Germinal center (tissue), 1 donor: ENCODE results near the gene P2RY2.
"Not testable (repeated sequence)": the region's sequence is repeated elsewhere in the genome, so short reads cannot be mapped to it uniquely, and the experiment has no call there.

ENCODE experiments used
- DNase-seq: peaks from one replicate; pipeline ENCODE4 v3.0.0; 2012; ENCODE audit warnings: mixed read lengths, low spot score

P2RY2 gene

GRCh38 chr11:73228268-73229134 is 10.4 kb downstream of the P2RY2 start:
- no peak for DNase-seq

GRCh38 chr11:73229321-73229895 is 11.3 kb downstream of the P2RY2 start:
- no peak for DNase-seq

- DNase-seq = no peak
These were observed 12.1 kb downstream of the P2RY2 start for GRCh38 chr11:73229896-73230875.

GRCh38 chr11:73230931-73231330 is 12.8 kb downstream of the P2RY2 start:
- DNase-seq = no peak

GRCh38 chr11:73232487-73232886 is 14.4 kb downstream of the P2RY2 start:
- DNase-seq = not testable (repeated sequence)

- DNase-seq = no peak
These were observed 15.1 kb downstream of the P2RY2 start for GRCh38 chr11:73233211-73233610.

GRCh38 chr11:73233692-73234470 is 15.8 kb downstream of the P2RY2 start:
- DNase-seq = no peak

- no peak for DNase-seq
These were observed 16.5 kb downstream of the P2RY2 start for GRCh38 chr11:73234471-73235181.

GRCh38 chr11:73235236-73235786 is 17.2 kb downstream of the P2RY2 start:
- DNase-seq = no peak

- no peak for DNase-seq
These were observed 18.2 kb downstream of the P2RY2 start for GRCh38 chr11:73236205-73236765.

GRCh38 chr11:73236854-73237253 is 18.8 kb downstream of the P2RY2 start:
- DNase-seq = peak; percentile 51

GRCh38 chr11:73237471-73238290 is 19.6 kb downstream of the P2RY2 start:
- no peak for DNase-seq

GRCh38 chr11:73239111-73239521 is 21.0 kb downstream of the P2RY2 start:
- no peak for DNase-seq

- DNase-seq = no peak
These were observed 21.6 kb downstream of the P2RY2 start for GRCh38 chr11:73239571-73240189.

GRCh38 chr11:73240190-73240781 is 22.2 kb downstream of the P2RY2 start:
- no peak for DNase-seq

- DNase-seq = no peak
These were observed 23.2 kb downstream of the P2RY2 start for GRCh38 chr11:73241300-73241699.

- peak; percentile 83 for DNase-seq
These were observed 24.4 kb downstream of the P2RY2 start for GRCh38 chr11:73242251-73243092.

GRCh38 chr11:73243093-73243485 is 25.0 kb downstream of the P2RY2 start:
- no peak for DNase-seq
